Activated CD4-positive, alpha-beta T cell treated with anti-CD3 and anti-CD28 coated beads, Interleukin-2, amount 10 ng/mL, durations not matched to agents 24 days and 14 days (primary cell): ENCODE results near the gene SGSM2. TPM values are rescaled to one million over a fixed set of nuclear protein-coding genes. Genes with fewer than 3 reads are reported as not detected.

Experiments used
- DNase-seq: peaks from one replicate; pipeline ENCODE4 v3.0.0; 2022
- H3K27ac Mint-ChIP-seq: one replicate; pipeline ENCODE4 v1.8.0; 2022; ENCODE audit warnings: mild to moderate bottlenecking, mixed read lengths
- H3K27me3 Mint-ChIP-seq: one replicate; pipeline ENCODE4 v1.8.0; 2022; ENCODE audit warnings: mixed read lengths
- H3K36me3 Mint-ChIP-seq: one replicate; pipeline ENCODE4 v1.8.0; 2022; ENCODE audit warnings: low read depth, mild to moderate bottlenecking, mixed read lengths
- H3K4me1 Mint-ChIP-seq: one replicate; pipeline ENCODE4 v1.8.0; 2021; ENCODE audit warnings: mixed read lengths
- H3K4me3 Mint-ChIP-seq: one replicate; pipeline ENCODE4 v1.8.0; 2022; ENCODE audit warnings: mild to moderate bottlenecking, moderate library complexity, mixed read lengths
- H3K9me3 Mint-ChIP-seq: one replicate; pipeline ENCODE4 v1.8.0; 2021; ENCODE audit warnings: mixed read lengths
- intact Hi-C: fragments of 100-400 bp; cut with micrococcal nuclease; formaldehyde crosslinking; loops from one replicate; pipeline ENCODE4 v1.15.1; 2023
- total RNA-seq: library from RNA; stranded (reverse); gene quantifications from 2 replicates; pipeline ENCODE4 v1.2.3, GENCODE V29; 2022

Gene SGSM2, protein sequence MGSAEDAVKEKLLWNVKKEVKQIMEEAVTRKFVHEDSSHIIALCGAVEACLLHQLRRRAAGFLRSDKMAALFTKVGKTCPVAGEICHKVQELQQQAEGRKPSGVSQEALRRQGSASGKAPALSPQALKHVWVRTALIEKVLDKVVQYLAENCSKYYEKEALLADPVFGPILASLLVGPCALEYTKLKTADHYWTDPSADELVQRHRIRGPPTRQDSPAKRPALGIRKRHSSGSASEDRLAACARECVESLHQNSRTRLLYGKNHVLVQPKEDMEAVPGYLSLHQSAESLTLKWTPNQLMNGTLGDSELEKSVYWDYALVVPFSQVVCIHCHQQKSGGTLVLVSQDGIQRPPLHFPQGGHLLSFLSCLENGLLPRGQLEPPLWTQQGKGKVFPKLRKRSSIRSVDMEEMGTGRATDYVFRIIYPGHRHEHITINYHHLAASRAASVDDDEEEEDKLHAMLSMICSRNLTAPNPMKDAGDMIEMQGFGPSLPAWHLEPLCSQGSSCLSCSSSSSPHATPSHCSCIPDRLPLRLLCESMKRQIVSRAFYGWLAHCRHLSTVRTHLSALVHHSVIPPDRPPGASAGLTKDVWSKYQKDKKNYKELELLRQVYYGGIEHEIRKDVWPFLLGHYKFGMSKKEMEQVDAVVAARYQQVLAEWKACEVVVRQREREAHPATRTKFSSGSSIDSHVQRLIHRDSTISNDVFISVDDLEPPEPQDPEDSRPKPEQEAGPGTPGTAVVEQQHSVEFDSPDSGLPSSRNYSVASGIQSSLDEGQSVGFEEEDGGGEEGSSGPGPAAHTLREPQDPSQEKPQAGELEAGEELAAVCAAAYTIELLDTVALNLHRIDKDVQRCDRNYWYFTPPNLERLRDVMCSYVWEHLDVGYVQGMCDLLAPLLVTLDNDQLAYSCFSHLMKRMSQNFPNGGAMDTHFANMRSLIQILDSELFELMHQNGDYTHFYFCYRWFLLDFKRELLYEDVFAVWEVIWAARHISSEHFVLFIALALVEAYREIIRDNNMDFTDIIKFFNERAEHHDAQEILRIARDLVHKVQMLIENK
- total RNA-seq: 44.4 and 49.7 TPM in 2 replicates

DNA sequence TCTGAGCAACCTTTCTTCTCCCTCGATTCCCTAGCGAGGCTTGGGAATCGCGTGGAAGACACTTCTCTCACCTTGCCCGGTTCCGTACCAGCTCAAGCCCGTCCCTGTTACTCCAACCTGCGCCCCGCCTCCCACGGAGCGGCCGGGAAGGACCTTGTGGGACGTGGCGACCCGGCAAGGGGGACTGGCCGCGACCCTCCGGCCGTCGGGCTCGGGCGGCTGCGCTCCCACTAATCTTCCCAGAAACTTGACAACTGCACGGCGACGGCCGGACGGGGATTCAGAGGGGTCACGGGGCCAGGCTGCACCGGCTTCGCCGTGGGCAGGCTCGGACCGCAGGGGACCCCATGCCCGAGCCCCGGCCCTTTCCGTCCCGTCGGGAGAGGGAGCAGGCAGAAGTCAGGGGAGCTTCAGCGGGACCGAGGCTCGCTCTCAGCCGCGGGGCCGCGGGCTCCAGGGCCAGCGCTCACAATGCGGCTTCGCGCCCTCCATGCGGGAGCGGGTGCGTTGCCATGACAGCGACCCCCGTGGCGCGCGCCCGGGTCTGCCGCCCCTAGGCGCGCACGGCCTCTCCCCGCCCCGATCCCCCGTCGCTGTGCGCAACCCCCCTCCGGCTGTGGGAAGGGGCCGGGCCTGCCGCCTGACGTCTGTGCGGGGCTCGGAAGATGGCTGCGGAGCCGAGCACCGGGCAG, at the start of gene SGSM2:
Gene SGSM2, plus strand, starts transcription at position 650 of the 692 bp plus-strand sequence. CDS start 188 bp downstream, outside the sequence.
- Mint-ChIP-seq H3K27ac (peak within 1 kb of the TSS; percentile 96), H3K27me3 (no peaks in the 10 kb centered on the region), H3K36me3 (peaks cover 4% of the 10 kb centered on the region), H3K4me1 (peaks cover 14% of the 10 kb centered on the region), H3K9me3 (no peaks in the 10 kb centered on the region), H3K4me3 (peak within 1 kb of the TSS; percentile 81)
- intact Hi-C loops: loop anchor here (1.0 to 2.0 kb wide), 6 partner anchors 16 to 282 kb away; partner anchors contain the start of genes HIC1, METTL16 and MNT
- peak; percentile 92 for DNase-seq

DNA sequence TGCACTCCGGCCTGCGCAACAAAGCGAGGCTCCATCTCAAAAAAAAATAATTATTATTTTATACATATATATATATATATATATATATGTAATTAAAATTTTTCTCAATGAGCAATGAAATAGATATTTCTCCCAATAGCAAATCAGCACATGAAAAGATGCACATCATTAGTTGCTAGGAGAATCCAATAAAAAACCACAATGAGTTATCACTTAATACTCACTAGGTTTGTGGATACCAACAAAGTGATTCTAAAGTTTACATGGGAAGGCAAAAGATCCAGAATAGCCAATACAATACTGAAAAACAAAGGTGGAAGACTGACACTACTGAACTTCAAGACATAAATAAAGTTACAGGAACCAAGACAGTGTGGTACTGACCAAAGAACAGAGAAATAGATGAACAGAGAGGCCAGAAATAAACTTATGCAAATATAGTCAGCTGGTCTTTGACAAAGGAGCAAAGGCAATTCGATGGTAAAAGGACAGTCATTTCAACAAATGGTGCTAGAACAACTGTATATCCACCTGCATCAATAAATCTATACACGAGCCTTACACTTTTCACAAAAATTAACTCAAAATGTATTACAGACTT, 47.3 kb upstream of the SGSM2 start:
- Mint-ChIP-seq H3K27me3 (no peaks in the 10 kb centered on the region), H3K4me3 (no peak overlapping the region), H3K27ac (peak overlapping the region; percentile 11), H3K9me3 (no peaks in the 10 kb centered on the region), H3K4me1 (peaks cover 14% of the 10 kb centered on the region), H3K36me3 (peaks cover 53% of the 10 kb centered on the region)
- DNase-seq: no peak
- intact Hi-C loops: loop anchor here (10.0 kb wide), 1 partner anchor 385 kb away; no protein-coding TSS in a partner anchor

DNA sequence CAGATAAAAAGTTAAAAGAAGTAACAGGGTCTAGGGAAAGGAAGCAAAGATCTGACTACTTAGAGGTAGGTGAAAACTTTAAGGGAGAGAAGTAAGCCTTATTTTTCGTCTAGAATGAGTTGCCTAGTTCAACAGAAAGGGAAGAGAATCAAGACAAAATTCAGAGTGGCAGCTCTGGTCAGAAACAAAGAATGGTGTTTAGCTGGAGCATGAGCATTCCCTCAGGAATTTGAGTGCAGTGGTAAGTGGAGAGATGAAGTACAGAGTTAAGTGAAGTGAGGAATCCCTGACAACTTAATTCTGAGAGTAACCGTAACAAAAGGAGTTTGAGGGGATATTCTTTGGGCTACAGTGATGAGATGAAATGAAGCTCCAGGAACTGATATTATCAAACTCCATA, 45.2 kb upstream of the SGSM2 start:
- H3K27ac Mint-ChIP-seq: no peak overlapping the region
- H3K27me3 Mint-ChIP-seq: no peaks in the 10 kb centered on the region
- intact Hi-C loops: no loop called here
- DNase-seq: no peak
- peaks cover 62% of the 10 kb centered on the region for H3K36me3 Mint-ChIP-seq
- peaks cover 25% of the 10 kb centered on the region for H3K4me1 Mint-ChIP-seq
- H3K9me3 Mint-ChIP-seq: no peaks in the 10 kb centered on the region
- H3K4me3 Mint-ChIP-seq: no peak overlapping the region

GRCh38 chr17:2295575-2295974, 41.7 kb upstream of the SGSM2 start:
- Mint-ChIP-seq H3K4me3 (no peak overlapping the region), H3K4me1 (peaks cover 38% of the 10 kb centered on the region), H3K27me3 (no peaks in the 10 kb centered on the region), H3K36me3 (peaks cover 64% of the 10 kb centered on the region), H3K9me3 (no peaks in the 10 kb centered on the region), H3K27ac (peak overlapping the region; percentile 17)
- intact Hi-C loops: no loop called here
- no peak for DNase-seq

GRCh38 chr17:2297023-2297422, 40.3 kb upstream of the SGSM2 start:
- intact Hi-C loops: no loop called here
- H3K27ac Mint-ChIP-seq: no peak overlapping the region
- H3K36me3 Mint-ChIP-seq: peaks cover 58% of the 10 kb centered on the region
- DNase-seq: no peak
- no peaks in the 10 kb centered on the region for H3K9me3 Mint-ChIP-seq
- H3K4me3 Mint-ChIP-seq: no peak overlapping the region
- H3K27me3 Mint-ChIP-seq: no peaks in the 10 kb centered on the region
- H3K4me1 Mint-ChIP-seq: peaks cover 44% of the 10 kb centered on the region

- intact Hi-C loops: no loop called here
- H3K27ac Mint-ChIP-seq: no peak overlapping the region
- H3K4me1 Mint-ChIP-seq: peaks cover 46% of the 10 kb centered on the region
- no peak overlapping the region for H3K4me3 Mint-ChIP-seq
- H3K9me3 Mint-ChIP-seq: no peaks in the 10 kb centered on the region
- H3K36me3 Mint-ChIP-seq: peaks cover 50% of the 10 kb centered on the region
- no peaks in the 10 kb centered on the region for H3K27me3 Mint-ChIP-seq
- DNase-seq: no peak
These were observed 38.2 kb upstream of the SGSM2 start for GRCh38 chr17:2299136-2299535.

DNA sequence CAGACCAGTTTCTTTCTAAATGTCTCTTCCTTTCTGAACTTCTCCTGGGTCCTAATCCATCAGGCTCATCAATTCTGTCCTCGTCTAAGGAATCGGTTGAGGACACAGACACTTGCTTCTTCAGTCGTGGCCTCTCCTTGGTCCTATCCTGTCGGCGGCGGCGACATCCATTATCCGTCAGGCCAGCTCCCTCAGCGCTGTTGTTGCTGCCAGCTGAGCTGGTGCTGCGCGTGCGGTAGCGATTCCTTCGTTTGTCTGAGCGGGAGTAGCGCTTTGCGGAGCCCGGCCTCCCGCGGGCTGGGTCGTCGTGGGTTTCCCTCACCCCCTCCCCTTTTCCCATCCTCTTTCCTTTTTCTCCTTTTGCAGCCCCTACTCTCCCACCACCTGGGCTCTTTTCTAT, 37.5 kb upstream of the SGSM2 start:
- no peaks in the 10 kb centered on the region for H3K9me3 Mint-ChIP-seq
- H3K27me3 Mint-ChIP-seq: no peaks in the 10 kb centered on the region
- no peak for DNase-seq
- intact Hi-C loops: no loop called here
- H3K36me3 Mint-ChIP-seq: peaks cover 46% of the 10 kb centered on the region
- peaks cover 43% of the 10 kb centered on the region for H3K4me1 Mint-ChIP-seq
- no peak overlapping the region for H3K4me3 Mint-ChIP-seq
- H3K27ac Mint-ChIP-seq: no peak overlapping the region

DNA sequence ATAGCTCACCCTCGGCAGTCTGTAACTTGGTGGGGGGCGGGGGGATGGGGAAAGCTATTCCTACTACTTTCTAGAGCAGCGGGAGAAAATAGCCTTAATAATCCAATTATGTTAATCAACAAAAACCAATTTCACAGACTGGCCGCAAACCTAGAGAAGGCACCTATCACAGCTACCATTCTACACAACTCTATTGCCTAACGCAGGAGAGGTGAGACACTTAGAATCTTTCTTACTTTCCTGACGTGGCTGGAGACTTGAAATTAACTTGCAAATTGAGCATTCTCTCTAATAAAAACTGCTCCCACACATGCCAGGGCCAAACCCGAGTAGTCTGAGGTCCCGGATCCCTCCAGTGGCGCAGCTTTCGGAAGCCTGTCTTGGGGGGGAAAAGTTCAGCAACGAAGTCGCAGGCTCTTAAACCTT, 34.5 kb upstream of the SGSM2 start:
- Mint-ChIP-seq H3K36me3 (peaks cover 30% of the 10 kb centered on the region), H3K27ac (peak overlapping the region; percentile 84), H3K4me3 (peak overlapping the region; percentile 91), H3K27me3 (no peaks in the 10 kb centered on the region), H3K4me1 (peaks cover 35% of the 10 kb centered on the region), H3K9me3 (no peaks in the 10 kb centered on the region)
- intact Hi-C loops: loop anchor here (1.0 to 2.0 kb wide), 3 partner anchors 50 to 247 kb away; partner anchors contain the start of genes HIC1 and MNT
- DNase-seq: no peak

- peak within 1 kb of the TSS; percentile 91 for H3K4me3 Mint-ChIP-seq
- peaks cover 27% of the 10 kb centered on the region for H3K36me3 Mint-ChIP-seq
- peaks cover 35% of the 10 kb centered on the region for H3K4me1 Mint-ChIP-seq
- intact Hi-C loops: loop anchor here (1.0 to 2.0 kb wide), 4 partner anchors 33 to 248 kb away; partner anchors contain the start of genes HIC1, MNT and TSR1
- peak within 1 kb of the TSS; percentile 84 for H3K27ac Mint-ChIP-seq
- no peaks in the 10 kb centered on the region for H3K9me3 Mint-ChIP-seq
- H3K27me3 Mint-ChIP-seq: no peaks in the 10 kb centered on the region
- peak; percentile 97 for DNase-seq
These were observed 33.8 kb upstream of the SGSM2 start, which contains the start of the genes SMG6 and SRR for GRCh38 chr17:2303204-2304188. SMG6 (minus strand) TSS chr17:2303785; CDS start chr17:2303720, 65 bp downstream. SRR (plus strand) TSS chr17:2303950; CDS start chr17:2315561, 11,611 bp downstream.

DNA sequence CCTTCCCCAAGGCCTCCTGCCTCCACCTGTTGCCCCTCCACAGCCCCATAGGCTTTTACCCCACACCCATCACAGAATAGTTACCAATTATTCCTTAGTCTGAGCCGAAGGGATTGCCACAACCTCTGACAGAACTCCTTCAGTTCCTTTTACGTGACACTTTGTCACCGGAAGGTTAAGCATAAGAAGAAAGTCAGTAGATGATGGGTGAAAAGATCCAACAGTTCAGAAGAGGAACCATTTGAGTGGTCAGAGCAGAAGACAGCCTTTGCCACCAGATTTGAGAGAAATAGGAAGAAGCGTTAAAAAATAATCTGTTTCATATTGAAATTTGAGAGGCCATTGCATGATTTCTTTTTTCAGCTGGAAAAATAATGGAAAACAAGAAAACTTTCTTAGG, 32.4 kb upstream of the SGSM2 start:
- H3K4me3 Mint-ChIP-seq: peak overlapping the region; percentile 63
- peaks cover 22% of the 10 kb centered on the region for H3K36me3 Mint-ChIP-seq
- peak overlapping the region; percentile 3 for H3K27ac Mint-ChIP-seq
- peaks cover 32% of the 10 kb centered on the region for H3K4me1 Mint-ChIP-seq
- no peak for DNase-seq
- intact Hi-C loops: loop anchor here (1.0 kb wide), 1 partner anchor 31 kb away; the partner anchor contains the start of gene TSR1
- H3K27me3 Mint-ChIP-seq: no peaks in the 10 kb centered on the region
- no peaks in the 10 kb centered on the region for H3K9me3 Mint-ChIP-seq

DNA sequence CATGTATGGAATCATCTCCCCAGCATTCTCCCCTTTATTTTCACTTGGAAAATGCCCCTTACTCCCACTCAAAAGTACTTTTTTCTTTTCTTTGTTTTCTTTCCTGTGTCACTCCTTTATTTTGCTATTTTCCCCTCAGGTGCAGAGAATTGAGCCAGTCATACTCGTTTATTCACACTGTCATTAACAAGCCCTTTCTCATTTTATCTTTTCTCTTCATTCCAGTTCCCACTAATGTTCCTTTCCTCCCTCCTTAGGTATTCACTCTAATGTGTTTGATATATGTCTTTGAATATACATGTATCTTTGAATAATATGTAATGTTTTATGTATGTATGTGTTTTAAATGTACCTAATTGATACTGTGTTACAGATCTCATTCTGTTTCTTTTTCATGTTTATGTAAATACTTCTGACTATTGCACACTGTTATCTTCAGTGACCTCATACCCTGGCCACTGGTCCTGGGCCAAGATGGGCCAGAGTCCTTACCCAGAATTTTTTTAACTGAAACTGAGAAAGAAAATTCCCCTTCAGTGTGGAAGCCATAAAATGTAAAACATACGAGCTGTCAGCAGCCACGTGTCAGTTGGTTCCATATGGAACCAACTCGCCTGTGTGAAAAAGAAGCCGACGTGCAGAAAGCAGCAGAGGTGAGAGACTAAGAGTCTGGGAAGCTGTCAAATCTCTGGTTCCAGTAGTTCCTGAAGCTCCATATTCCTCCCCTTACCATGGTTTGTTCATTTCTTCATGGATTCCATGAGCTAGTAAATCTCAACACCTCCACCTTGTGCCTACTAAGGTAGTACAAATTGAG, 27.8 kb upstream of the SGSM2 start:
- Mint-ChIP-seq H3K27me3 (no peaks in the 10 kb centered on the region), H3K9me3 (no peaks in the 10 kb centered on the region), H3K36me3 (peaks cover 12% of the 10 kb centered on the region), H3K4me1 (peaks cover 17% of the 10 kb centered on the region), H3K27ac (no peak overlapping the region), H3K4me3 (no peak overlapping the region)
- no peak for DNase-seq
- intact Hi-C loops: no loop called here
